Vagina (tissue), 2 donors: ENCODE measurements around the gene CLRN2.

Experiments
- POLR2A ChIP-seq, 2 donors: fragments of 450-650 bp; IDR thresholded peaks; one replicate each; pipeline ENCODE4 v1.6.1; 2017; ENCODE audit warnings: antibody characterized with exemption in 2 of 2, mild to moderate bottlenecking in 2 of 2, moderate library complexity in 2 of 2
- POLR2AphosphoS5 ChIP-seq, 2 donors: sonication (generic); formaldehyde crosslinking; IDR thresholded peaks; one replicate each; pipeline ENCODE4 v1.9.0; 2017; ENCODE audit warnings: antibody characterized with exemption in 2 of 2, mild to moderate bottlenecking in 2 of 2, low read depth in 1 of 2; ENCODE audit not compliant: insufficient read depth in 1 of 2
- TF ChIP-seq, protein P1 (sequence below), 3 experiments: fragments of 450-650 bp in 2 of 3; fragments of 200-600 bp in 1 of 3; sonication (generic) in 1 of 3; IDR thresholded peaks; one replicate each; pipeline ENCODE4 v1.5.1; 2017 to 2019; ENCODE audit warnings: antibody characterized with exemption in 3 of 3, mild to moderate bottlenecking in 2 of 3, moderate library complexity in 2 of 3

DNA sequence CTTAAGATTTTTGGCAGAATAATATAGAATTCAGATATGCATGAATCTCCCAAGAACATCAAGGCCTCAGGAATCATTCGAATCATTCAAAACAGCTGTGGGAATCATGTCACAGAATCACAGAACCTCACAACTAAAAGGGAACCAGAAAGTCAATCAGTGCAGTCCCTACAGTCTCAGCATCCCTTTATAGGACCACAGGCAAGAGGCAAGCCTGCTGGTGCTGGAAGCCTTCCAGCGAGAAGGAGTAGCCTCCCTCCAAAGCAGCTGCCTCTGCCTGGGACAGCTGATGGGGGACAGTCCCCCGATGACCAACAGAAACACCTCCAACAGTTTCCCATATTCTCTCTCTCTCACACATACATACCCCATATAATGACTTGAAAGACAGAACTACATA is 23.8 kb upstream of the CLRN2 start:
- TF ChIP-seq, protein P1, sequence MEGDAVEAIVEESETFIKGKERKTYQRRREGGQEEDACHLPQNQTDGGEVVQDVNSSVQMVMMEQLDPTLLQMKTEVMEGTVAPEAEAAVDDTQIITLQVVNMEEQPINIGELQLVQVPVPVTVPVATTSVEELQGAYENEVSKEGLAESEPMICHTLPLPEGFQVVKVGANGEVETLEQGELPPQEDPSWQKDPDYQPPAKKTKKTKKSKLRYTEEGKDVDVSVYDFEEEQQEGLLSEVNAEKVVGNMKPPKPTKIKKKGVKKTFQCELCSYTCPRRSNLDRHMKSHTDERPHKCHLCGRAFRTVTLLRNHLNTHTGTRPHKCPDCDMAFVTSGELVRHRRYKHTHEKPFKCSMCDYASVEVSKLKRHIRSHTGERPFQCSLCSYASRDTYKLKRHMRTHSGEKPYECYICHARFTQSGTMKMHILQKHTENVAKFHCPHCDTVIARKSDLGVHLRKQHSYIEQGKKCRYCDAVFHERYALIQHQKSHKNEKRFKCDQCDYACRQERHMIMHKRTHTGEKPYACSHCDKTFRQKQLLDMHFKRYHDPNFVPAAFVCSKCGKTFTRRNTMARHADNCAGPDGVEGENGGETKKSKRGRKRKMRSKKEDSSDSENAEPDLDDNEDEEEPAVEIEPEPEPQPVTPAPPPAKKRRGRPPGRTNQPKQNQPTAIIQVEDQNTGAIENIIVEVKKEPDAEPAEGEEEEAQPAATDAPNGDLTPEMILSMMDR (IDR thresholded peaks at IDR 0.05): no peak
- TF ChIP-seq POLR2A (IDR thresholded peaks at IDR 0.05): no peak
- no peak for TF ChIP-seq POLR2AphosphoS5 (IDR thresholded peaks at IDR 0.05; ENCODE audit: insufficient read depth in 1 of 2, low read depth in 1 of 2)
